SK-MEL-5 (cell line): ENCODE data around the gene CEP85. TPM values are rescaled to one million over a fixed set of nuclear protein-coding genes. Genes with fewer than 3 reads are reported as not detected.
"Not testable (repeated sequence)": the region's sequence is repeated elsewhere in the genome, so short reads cannot be mapped to it uniquely, and the experiment has no call there.

Experiments
- DNase-seq: peaks from one replicate; pipeline ENCODE4 v3.0.0-alpha.2; 2016; ENCODE audit warnings: low read depth, low spot score
- in situ Hi-C: cut with HindIII; loops from 2 replicates; pipeline ENCODE4 v1.10.0; 2016; ENCODE audit warnings: low sequenced_read_pairs, high pct_unique_total_duplicates, low pct_unique_long_range_greater_than_20kb
- total RNA-seq: library from RNA; depleted of rRNA; stranded (reverse); fragments of >200 nt; shearing (Covaris generic); gene quantifications from 2 replicates; pipeline ENCODE4 v1.2.3, GENCODE V29; 2014

CEP85 gene
- total RNA-seq, 1 experiment from 2014 or later = 12.3 TPM

DNA sequence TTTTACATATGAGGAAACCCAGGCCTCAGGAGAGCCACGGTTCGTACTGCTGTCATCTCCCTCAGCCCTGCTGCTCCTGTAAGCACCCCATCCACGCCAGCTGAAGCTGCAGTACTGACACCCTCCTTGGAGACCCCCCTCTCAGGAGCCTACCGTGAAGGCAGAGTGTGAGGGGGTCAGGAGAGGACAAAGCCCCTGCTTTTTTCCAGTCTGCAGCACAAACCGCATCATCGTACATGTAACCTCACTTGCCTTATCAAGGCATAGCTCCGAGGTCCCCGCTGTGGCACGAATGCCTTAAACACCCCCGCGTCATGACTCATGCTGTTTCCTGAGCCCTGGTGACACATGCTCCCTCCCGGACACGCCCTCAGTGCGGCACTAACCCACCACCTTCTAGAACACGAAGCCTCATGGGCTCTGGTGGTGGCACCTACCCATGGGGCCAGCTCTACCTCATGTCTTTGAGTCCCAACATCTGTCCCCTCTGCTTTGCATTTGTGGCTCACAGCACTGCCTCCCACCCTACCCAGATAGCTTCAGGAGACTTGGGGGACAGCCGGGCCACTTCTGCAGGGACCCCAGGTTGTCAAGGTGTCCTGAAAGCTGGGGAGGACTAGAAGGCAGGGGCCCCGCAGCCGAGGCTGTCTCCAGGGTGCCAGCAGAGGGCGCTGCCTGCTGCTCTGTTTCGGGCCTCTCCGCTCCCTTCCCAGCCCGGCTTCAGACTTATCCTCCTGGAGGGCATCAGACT is 50.8 kb downstream of the CEP85 start:
- DNase-seq = peak; percentile 60
- in situ Hi-C loops = no loop called here

DNA sequence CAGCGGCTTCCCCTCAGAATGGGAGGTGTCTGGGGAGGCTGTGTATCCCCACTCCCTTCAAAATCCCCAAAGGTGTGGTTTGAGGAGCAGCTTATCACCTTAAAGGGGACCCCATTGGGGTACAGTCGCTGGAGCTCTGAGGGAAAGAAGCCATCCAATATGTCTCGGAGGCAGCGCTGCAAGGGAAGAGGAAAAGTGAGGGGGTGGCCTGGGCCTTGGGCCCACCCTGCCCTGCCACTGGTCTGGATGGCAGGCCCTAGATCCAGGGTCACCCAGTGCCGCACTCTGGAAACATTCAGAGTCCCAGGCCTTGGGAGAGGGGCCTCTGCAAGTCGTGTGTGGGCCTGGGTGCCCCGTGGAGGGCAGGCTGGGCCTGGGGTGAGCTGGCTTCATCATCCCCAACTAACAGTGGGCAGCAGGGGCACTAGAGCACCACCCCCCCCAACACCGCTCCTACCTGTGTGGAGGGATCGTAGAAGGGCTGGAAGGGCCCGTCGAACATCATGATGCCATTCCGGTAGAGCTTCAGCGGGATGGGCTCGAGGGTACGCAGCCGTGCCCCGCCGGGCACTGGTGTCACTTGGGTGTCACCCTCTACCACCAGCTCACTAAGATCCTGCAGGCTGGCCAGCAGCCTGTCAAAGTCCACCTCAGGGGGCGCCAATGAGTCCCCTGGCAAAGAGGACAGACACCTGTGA is 51.5 kb downstream of the CEP85 start:
- in situ Hi-C loops = no loop called here
- DNase-seq = peak; percentile 56

DNA sequence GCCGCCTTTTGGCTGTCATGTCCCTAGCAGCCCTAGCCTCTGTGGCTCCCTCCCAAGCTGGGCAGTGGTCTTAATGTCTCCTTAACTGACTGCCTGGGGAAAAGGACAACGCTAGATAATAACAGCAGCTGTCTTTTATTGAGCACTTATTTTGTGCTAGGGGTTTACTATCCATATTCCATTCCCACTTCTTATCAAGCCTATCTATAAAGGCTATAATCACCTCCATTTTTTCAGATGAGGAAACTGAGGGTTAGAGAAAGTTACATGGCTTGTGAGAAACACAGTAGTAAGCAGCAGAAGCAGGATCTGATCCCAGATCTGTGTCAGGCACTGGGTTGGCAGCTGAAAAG is 52.0 kb downstream of the CEP85 start:
- no peak for DNase-seq
- in situ Hi-C loops = no loop called here

- no peak for DNase-seq
- in situ Hi-C loops = no loop called here
Observed at GRCh38 chr1:26287033-26287711, 53.2 kb downstream of the CEP85 start.

DNA sequence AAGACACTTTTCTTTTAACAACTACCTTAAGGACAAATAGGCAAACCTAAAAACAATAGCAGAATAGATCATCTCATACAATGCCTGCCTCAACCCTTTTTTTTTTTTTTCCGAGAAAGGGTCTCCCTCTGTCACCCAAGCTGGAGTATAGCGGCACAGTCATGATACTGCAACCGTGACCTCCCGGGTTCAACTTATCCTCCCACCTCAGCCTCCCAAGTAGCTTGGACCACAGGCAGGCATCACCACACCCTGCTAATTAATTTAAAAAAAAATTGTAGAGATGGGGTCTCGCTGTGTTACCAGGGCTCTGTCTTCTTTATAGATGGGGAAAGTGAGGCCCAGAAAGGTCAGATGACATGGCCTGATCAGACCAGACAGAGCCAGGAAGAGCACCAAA is 53.8 kb downstream of the CEP85 start:
- in situ Hi-C loops = no loop called here

GRCh38 chr1:26288311-26288941 is 54.4 kb downstream of the CEP85 start:
- no peak for DNase-seq
- in situ Hi-C loops = no loop called here

More for the DNA sequence above, 53.8 kb downstream of the CEP85 start:
- no peak for DNase-seq

DNA sequence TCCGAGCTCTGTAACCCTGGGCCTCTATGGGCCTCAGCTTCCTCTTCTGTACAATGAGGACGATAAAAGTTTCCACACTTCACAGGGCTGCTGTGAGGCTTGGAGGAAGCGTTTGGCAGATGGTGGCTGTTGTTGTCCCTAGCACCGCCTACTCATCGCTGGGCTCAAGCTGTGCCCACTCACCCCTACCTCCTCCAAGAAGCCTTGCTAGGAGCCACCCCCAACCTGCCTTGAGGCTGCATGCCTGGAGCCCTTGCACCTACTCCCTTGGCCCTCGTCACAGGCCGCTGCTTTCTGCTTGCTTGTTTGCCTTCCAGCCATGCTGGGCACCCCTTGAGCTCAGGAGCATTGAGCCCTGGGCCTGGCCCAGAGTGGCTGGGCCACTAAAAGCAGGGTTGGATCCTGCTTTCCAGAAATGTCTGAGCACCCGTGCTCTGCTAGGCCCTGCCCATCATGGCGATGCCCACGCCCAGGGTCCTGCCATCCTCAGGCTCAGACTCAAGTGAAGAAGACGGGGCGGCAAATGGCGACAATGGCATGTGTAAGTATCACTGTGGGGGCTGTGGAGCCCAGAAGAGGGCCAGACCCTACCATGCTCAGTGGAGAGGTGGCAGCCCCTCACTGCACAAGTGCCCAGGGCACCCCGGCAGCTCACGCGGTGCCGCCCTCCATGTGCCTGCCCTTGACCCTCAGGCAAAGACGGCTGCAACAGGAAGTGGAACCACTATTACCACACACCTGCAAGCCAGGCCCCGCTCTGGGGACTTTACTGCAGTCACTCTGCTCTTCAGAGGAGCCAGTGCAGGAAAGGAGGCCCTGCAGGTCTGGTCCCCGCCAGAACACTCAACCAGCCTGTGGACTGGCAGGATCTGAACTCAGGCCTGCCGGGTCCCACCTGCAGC is 55.4 kb downstream of the CEP85 start:
- in situ Hi-C loops = no loop called here
- DNase-seq = no peak

GRCh38 chr1:26290122-26290881 is 56.3 kb downstream of the CEP85 start:
- in situ Hi-C loops = no loop called here
- no peak for DNase-seq

DNA sequence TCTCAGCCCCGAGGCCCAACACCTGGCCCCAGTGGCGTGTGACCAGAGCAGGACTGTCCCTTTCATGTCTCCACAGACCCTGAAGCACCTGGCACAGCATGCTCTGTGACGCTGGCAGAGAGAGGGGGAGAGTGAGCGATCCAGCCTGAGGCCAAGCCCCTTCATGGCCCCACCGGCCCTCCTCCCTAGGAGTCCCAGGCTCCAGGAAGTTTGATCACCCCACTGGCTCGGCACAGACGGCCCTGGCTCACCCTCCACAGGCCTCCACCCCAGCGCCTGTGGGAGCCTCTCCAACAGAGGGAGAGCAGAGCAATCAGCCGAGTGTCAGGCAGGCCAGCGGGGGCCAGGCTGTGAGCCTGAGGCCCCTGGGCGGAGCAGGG is 56.9 kb downstream of the CEP85 start:
- DNase-seq = no peak
- in situ Hi-C loops = no loop called here

- in situ Hi-C loops = no loop called here
- DNase-seq = no peak
Observed at GRCh38 chr1:26291433-26291832, 57.4 kb downstream of the CEP85 start.

- in situ Hi-C loops = no loop called here
- no peak for DNase-seq
Observed at GRCh38 chr1:26291939-26292338, 57.9 kb downstream of the CEP85 start.

DNA sequence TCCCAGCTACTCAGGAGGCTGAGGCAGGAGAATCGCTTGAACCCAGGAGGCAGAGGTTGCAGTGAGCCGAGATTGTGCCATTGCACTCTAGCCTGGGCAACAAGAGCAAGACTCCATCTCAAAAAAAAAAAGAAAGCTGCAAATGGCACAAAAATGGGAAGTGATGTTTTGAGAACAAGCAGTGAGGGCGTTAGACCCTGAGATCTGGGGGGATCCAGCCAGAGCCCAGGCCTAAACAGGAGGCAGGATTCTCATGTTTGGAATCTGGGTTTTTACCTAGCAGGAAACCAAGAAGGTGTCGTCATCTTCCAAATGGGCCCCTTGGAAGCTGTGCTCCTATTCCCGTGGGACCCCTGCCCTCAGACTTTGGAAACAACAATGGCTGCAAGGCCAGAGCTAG is 58.7 kb downstream of the CEP85 start:
- in situ Hi-C loops, DNase-seq: not testable (repeated sequence)

DNA sequence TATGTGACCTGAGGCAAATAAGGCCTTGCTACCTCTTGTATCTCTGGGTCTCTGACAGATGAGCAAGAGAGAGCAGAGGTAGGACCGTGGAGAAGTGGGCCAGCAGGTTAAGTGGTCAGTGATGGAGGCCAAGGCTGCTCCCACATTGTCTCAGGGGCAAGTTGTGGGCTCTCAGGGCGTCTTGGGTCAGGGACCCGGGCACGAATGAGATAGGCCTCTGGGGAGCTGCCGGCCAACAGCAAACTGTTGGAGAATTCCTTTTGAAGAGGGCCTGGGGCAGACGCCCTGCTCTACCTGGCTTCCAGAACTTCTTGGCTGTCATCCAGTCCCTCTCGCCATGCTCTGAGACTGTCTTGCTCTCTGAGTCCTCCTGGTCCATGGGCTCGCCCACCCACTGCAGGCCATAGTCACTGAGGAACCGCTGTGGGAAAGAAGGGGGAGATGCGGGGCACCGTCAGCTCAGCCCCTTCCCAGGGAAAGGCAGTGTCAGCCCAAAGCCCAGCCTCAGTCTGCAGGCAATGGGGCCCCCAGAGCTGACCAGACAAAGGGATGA is 60.0 kb downstream of the CEP85 start:
- no peak for DNase-seq
- in situ Hi-C loops = no loop called here

GRCh38 chr1:26295194-26296138 is 61.5 kb downstream of the CEP85 start:
- in situ Hi-C loops = no loop called here
- DNase-seq = no peak

GRCh38 chr1:26296340-26297056 is 62.5 kb downstream of the CEP85 start:
- no peak for DNase-seq
- in situ Hi-C loops = no loop called here
